Fibroblast of skin of abdomen (primary cell): ENCODE results near the gene PLOD2.

Experiments
- DNase-seq: peaks from one replicate; pipeline ENCODE4 v3.0.0-alpha.2; 2013

PLOD2 gene

DNA sequence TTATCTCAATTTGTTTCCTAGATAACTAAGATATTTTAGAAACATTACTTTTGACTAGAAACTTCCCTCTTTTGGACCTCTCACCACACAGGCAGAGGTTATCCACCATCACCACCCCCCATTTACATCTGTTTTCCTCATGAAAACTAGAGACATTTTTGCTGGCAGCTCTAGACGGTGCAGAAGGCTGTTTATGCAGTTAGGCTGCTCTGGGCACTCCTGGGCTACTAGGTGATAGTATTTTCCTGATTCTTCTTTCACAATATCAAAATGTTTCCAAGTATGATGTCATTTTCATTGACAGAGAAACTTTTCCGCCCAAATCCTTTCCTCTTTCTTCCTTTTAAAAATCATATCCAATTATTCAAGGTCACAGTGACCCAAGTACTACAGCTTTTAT, 67.1 kb downstream of the PLOD2 start:
- peak; percentile 16 for DNase-seq

DNA sequence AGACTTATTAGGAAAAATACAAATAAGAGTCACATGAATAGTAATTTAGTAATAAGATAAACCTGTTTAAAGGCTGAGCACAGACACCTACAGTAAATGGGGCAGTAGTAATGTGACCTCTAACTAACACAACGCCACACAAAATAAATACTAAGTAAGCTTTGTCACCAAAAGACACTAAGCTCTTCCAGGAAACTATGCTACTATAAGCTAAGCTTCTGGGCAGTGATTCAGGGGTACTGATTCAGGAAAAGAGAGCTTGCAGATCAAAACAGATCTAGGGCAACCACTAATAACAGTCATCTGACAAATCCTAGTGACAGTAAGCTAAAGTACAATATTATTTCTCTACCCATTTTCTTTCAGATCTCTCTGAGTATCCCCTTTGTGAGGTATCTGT, 68.8 kb downstream of the PLOD2 start:
- no peak for DNase-seq

DNA sequence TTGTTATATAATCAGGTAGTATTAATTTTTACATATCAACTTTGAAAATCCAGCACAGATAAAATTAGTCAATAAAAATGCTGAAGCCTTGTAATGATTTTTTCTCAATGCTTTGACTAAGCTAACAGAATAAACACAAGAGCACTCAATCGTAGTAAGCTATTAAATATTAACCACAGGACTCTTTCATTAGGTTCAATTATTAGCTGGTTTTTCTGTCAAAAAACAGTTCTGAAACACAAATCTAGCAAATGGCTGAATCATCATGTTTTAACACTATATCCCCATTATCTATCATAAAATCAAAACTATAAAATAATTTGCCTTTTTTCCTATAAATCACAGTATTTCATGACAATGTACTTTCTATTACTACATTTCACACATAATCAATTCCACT, 69.6 kb downstream of the PLOD2 start:
- DNase-seq = no peak

DNA sequence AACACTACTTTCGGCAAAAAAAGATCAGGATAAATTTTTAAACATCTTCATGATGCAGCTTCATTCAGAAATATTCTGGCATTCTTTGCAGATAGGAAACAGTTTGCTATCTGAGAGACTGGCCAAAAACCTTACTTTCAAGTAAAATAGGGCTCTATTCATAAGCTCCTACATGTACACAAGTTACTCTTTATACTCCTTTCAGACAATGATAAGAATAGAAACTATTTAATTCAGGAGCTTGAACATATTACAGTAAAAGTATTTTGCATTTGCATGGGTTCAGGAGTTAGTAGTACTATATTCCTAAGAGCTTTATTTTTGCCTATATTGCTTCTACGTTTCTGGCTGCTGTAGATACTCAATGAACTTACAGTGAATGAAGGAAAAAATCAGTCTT, 70.5 kb downstream of the PLOD2 start:
- no peak for DNase-seq

DNA sequence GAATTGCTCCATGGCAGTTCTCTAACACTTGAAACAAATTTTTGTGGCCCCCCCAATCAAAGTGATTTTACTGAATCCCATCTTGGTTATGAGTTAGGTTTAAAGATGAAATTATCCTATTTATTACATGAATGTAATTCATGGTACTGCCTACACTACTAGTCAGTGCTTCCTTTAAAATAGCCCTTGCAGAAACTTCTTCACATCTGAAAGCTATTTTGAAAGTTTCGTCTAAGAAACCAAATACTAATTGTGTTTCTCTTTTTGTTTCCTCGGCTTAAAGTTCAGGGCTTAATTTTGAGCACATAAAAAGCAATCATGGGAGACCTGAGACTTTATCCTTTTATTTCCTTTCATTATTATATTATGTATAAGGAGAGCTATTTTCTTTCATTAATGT, 72.1 kb downstream of the PLOD2 start:
- DNase-seq = no peak

DNA sequence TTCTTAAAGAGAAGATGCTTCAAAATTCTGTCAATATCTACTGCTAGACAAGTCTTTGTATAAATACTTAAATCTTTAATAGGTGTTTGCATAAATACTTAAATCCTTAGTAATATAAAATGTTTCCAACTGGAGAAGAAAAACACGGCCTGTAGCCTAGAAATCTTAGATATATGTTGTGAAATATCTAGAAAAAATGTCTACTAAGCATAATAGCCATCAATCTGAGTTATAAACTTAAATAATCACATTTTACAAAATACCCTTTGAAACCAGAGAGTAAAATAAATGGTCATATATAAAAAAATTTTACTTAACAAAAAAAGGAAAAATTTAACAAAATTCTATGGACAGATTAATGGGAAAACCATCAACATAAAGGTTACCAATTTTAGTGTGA, 73.9 kb downstream of the PLOD2 start:
- DNase-seq = no peak

DNA sequence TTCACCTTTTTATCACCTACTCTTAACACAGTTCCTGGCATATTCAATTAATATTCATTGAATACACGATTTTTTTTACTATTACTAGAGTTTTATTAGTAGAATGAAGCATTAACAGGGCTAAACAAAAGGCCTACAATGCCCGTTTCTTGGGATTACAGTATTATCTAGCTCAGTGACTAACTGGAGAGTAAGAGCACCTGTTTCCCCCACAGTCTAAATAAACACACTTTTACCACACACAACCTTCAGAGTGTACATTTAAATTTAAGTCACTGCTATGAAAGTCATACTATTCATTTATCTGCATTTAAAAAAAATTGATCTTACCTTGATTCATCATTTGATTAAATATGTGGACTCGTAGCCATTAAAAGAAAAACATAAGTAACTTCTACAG, 74.8 kb downstream of the PLOD2 start:
- DNase-seq = no peak

DNA sequence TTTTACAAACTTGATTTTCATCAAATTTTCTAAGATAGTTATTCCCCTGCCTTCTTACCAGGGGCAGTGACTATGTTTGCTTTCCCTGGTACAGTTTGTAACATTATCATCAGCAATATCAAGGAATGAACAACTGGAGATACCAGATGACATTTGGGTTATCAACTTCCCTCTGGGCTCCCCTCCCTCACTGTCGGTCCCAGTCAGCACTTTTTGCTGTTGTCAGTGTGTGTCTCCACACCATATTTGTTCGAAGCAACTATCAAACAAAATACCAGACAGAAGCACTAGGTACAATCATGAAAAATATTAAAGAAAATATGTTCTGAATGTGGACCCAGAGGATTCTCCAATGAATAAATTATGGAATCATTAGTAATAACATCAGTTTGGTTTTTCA, 75.3 kb downstream of the PLOD2 start:
- no peak for DNase-seq

DNA sequence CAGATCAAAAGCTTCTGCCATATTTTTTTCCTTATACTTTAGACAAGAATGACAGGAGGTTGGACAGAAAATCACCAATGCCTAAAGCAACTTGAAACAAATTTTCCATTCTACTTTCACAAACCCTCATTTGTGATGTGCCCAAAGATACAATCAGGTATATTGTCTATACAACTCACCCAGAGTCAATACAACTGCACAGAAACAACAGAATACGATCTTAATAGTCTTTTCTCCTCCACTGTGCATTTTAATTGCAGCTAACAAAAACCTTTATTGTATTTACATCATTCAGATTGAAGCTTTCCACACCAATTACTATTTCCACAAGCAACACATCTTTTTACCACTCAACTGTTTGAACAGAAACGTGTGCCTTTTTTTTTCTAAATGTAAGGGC, 80.4 kb downstream of the PLOD2 start:
- no peak for DNase-seq

DNA sequence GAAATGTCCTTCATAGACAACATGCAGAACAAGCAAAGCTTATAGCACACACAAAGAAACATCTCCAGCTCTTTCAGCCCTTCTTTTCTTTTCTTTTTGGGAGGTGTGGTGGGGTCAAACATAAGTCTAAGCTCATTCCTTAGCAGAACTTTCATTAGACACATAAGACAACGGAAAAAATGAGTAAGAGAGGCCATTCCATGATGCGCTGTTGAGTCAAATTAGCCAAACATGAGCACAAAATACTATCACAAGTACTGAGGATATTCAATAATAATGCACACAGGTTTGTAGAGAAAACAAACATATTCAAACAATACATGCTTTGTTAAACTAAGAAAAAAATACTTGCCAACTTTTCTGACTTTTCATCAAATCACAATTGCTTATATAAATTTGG, 83.0 kb downstream of the PLOD2 start:
- no peak for DNase-seq

DNA sequence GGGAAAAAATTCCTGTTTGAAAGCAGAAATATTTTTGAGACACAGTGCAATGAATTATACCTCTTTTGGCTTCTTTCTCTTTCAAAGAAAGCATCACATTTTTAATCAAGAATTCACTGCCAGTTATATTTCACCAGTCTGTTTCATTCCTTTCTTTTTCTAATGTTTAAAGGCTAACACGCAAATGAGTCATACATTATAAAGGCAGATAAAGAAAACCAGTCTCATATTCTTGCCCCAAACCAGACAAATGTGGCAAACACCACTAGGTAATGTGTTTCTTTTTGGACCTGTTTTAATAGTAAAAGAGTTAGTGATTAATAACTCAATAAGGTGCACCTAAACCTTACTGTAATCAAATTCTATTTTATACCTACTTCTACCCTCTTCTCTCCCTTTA, 83.8 kb downstream of the PLOD2 start:
- peak; percentile 23 for DNase-seq

DNA sequence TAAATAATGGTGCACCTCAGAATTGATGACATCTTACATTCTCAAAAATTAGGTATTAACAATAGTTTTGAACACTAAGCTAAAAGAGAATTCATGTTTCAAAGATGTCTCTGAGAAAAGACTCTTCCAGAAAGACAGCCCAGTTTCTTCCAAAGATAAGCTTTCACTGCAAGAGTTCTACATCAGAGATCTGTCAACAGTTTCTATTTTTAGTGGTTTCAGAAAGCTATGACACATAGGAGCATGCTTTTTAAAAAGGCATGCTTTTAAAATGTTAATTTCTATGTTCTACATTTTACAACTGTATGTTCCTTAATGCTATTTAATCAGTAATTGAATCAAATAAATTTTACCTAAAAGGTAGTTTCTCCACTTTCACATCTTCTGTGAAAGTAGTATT, 88.2 kb downstream of the PLOD2 start:
- DNase-seq = no peak

DNA sequence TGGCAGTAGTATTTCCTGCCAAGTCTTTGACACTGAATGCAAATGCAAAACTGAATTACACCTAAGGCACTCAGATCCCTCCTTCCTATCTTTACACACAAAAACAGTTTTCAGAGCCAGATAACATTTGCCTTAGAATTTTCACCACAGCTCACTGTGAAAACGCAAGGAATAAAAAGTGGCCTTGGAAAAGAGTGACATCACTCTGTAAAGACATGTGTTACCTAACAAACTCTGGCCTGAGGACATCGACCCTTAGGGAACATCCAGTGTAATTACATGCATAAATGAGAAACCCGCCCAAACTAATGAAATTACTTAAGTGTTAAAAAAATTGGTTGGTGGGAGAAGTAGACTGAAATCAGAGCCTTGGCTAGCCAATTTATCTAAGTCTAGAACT, 88.9 kb downstream of the PLOD2 start:
- no peak for DNase-seq

DNA sequence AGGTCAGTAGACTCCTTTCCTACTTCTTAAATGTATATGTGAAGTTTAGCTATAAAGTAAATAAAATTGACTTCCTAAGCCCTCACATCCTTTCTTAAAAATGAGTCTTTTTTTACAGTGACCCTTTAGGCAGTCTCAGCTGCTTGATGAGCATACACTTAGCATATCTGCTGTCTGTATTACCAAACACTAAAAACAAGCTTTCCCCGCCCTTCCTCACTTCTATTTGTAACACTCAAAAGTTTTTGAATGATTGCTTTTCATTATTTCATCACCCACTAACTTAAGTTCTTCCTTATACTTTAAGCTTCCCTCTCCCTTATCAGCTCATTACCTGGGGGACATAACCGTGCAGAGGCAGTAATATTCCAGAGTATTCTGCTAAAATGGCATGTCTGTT, 89.4 kb downstream of the PLOD2 start:
- DNase-seq = no peak

DNA sequence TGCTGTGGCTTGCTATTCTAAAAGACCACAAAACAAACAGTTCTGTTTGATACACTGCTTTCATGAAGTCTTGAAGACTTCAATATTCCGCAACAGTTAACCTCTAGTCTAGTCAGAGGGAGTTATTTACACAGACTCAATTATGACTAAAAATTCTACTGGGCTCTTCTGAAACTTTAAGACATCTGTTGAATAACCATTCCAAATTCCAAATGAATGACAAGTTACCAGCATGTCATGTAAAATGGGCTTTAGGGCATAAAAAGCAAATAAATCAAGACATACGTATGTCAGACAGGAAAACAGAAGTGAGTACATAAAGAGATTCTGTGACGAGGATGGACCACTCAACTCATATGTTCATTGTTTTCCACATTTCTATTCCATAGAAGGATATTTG, 93.9 kb downstream of the PLOD2 start:
- DNase-seq = peak; percentile 89

DNA sequence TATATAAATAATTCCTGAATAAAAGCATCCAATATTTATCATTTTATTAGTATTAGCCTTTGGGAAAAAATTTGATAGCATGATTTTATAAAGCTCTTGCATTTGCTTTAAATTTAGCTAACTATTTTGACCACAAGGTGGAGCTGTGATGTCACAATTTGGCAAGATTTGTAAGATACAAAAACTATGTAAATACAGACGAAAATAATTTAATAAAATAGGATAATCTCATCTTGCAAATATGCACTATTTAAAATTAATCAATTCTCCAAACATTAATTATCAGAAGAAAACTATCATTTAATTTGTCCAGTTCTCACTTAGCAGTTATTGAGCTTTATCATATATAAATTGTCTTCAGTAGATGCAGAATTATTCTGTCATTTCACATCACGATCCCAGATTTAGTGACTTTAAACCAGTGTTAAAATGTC, 95.4 kb downstream of the PLOD2 start:
- DNase-seq = peak; percentile 67

DNA sequence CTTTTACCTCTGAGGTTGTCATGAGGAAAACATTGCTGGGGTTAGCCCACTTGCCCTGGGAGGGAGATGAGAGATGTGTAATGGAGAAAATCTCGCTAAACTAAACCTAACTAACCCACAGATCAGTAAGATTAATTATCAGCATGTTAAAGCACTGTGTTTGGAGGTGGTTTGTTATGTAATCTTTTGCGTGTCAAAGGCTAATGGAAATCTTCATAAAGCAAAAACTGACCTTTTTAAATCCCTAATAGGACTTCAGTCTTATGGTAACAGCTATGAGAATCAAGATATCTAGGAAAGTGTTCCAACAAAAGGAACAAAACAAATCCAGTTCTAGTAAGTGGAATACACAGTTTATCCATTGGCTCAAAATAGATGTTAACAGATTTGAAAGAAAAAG, 102.7 kb downstream of the PLOD2 start:
- no peak for DNase-seq

DNA sequence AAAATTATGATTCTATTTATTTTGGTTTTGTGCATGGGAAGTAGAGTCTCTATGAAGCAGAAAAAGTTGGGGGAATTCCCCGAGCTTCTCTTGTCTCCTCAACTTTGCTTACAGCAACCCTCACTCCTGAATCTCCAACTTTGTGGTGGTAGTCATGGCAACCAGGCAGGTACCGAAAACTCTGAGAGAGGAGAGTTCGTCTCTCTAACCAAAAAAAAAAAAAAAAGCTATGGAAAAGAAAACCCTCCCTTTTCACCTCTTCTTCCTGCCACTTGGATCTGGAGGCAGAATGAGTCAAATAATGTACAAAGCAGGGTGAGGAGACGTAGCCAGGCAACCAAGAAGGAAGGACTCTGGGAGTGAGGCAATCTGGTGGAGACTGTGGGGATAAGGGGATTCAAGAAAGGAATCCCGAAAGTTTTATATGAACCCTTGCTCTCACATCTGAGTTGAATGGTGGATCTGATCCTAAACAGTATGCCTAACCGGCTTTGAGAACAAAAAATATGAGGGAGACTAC, 108.1 kb downstream of the PLOD2 start:
- DNase-seq = no peak

DNA sequence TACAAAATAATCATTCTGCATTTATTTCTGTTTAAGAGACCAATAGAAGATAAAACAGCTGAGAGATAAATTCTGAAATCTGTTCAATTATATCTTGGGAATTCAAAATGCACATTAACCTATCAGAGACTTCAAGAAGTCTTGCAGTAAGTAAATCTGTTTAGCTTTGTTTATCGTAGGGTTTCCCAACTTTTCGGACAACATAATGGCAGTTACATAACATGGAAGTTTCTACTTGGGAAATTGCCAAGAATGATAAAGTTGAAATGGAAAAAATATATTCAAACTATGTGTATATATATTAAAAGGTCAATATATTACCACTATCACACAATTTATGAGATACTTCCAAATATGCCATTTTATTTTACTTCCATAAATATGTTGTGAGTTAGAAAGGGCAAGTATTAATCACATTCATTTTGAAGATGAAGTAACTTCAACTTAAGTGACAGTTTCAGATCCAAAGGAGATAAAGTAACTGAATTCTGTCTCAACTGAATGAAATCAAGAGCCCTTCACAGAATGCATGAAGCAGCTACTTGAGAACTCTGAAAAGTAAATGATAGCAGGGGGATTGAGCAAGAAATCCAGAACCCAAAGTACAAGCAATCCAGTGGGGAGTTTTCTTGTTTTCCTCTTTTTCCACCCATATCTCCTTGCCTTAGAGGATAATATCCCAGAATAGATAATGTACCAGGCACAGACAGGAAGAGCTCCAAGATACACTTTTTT, 108.8 kb downstream of the PLOD2 start:
- no peak for DNase-seq

DNA sequence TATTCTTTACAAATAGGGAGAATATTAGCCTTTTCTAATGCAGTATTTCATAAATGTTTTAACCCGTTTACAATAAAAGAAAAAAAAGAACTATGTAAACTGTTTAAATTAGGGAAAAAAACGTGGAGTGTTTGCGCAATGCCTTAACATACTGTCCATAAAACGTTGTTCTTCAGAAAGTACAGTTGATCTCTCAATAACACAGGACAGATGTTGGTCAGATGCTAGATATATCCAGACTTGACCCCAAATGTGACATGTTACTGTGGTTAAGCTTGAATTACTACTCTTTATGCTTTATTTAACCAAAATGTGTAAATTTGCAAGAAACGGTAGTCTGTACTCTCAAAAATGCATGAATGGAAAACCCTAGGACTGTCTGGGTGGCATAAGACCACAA, 110.3 kb downstream of the PLOD2 start:
- DNase-seq = peak; percentile 47

DNA sequence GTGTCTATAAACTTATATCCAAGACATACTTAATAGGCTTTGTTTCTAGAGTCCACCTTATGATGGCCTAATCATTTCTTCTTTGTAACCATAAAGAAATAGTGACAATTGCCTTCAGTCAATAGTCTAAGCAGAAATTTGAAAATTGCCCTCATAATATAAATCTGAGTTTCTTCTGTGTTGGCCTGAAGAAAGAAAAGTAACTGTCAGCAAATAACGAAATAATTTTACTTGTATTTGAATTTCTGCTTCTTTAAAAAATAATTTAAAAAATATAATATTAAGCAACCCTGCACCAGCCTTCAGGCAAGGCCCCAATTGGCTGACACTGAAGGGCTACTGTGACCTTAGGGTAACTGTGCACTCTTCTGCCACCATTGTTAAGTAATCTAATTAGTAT, 113.5 kb downstream of the PLOD2 start:
- DNase-seq = no peak

DNA sequence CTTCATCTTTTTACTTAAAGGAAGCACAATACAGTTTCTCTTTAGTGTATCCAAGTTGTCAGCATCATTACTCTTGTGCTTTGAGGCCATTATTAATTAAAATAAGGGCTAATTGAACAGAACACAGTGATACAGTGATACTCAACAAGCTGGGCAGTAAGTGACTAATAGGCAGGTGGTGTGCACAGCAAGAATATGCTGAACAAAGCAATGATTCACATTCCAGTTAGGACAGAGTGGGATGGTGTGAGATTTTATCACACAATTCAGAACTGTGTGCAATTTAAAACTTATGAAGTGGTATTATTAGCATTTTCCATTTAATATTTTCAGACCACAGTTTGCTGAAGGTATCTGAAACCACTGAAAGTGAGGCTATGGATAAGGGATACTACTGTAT, 116.9 kb downstream of the PLOD2 start:
- DNase-seq = no peak

DNA sequence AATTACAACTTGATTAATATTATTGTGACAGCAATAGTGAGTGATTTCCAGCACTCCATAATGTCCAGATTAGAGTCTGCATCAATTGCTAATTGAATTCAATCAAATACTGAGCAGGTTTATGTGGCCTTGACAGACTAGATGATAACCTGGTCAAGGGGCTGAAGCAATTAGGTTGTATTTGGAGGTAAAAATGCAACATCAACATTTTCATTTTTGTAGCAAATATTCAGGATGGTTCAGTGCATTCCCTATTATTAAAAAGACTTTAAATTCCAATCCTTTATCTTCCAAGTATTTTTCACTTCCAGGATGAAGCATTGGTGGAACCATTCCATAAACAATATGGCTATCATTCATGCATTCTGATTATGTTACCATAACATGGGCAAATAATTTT, 120.4 kb downstream of the PLOD2 start:
- DNase-seq = no peak

DNA sequence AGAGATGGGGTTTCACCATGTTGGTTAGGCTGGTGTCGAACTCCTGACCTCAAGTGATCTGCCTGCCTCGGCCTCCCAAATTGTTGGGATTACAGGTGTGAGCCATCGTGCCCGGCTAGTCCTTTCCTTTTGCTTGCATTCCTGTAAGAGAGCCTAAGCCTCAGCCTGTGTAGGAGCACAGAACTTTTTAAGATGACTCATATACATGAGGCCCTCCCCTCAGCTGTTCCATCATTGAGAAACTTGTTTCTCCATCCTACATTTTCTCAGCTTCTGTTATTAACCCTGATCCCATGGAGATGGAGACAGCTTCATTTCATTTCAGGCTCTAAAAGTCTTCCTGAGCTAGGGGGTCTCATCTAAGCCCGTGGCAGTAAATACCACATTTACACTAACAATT, 123.3 kb downstream of the PLOD2 start:
- DNase-seq = no peak

DNA sequence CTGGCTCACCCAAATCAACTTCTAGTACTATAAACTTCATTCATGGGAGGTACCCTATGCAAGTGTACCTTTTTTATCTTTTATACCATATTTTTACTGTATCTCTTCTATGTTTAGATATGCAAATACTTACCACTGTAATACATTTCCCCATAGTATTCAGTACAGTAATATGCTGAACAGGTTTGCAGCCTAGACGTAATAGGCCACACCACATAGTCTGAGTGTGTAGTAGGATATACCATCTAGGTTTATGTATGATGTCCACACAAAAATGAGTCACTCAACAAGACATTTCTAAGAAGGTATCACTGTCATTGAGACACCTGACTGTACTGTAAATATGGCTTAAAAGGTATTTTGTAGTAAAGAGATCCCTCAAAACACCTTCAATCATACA, 124.7 kb downstream of the PLOD2 start:
- DNase-seq = no peak
